ENCODE measurements around the gene PXT1. TPM values are rescaled to one million over a fixed set of nuclear protein-coding genes. Genes with fewer than 3 reads are reported as not detected.

Gene PXT1
- total and polyA plus RNA-seq, 2 donors (not counting 1 experiment from before 2014, with no cell fraction given), result 0.52 TPM; not detected in 1

DNA sequence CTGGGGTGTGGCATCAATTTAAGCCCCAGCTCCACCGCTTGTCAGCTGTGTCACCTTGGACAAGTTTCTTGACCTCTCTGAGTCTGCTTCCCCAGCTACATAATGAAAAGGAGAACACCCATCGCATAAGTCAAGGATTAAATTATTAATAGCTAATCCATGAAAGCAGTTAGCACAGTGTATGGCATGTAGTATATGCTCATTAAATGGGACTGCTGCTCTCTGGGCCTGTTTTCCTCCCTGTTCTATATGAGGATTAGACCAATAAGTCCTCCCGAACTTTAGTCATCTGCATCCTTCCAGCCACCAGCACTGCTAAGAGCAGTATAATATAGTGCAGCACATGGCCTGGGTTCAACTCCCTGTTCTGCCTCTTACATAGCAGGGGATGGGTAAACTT lies 74.9 kb downstream of the PXT1 start:
- no peaks in the 10 kb centered on the region for H4K20me1 ChIP-seq (ENCODE audit: control insufficient read depth, insufficient read depth, low read length, poor library complexity, severe bottlenecking)
- H3K9me3 ChIP-seq (ENCODE audit: control extremely low read depth in 1 of 3, control insufficient read depth in 2 of 3, insufficient read depth in 1 of 3, low read length in 2 of 3), result no peaks in the 10 kb centered on the region
- intact Hi-C loops (cut with micrococcal nuclease), result no loop called here
- H3K36me3 ChIP-seq (replicated peaks in 1 of 2; ENCODE audit: control extremely low read depth in 1 of 2, control insufficient read depth in 1 of 2, extremely low read depth in 1 of 2, insufficient read depth in 2 of 2, low read length in 1 of 2), result no peaks in the 10 kb centered on the region
- peaks cover 12% of the 10 kb centered on the region for H3K4me1 Mint-ChIP-seq
- WGBS (ENCODE audit: insufficient coverage), result no CpG with 5 or more reads among the region's 3 CpGs
- H3K79me2 ChIP-seq (ENCODE audit: control insufficient read depth, insufficient read depth, low read length), result no peaks in the 10 kb centered on the region
- H3K4me1 ChIP-seq (ENCODE audit: control insufficient read depth in 2 of 2, insufficient read depth in 2 of 2, low read length in 2 of 2), result peaks cover 4 to 24% of the 10 kb centered on the region in 2 donors
- ATAC-seq (ENCODE audit: low read depth) (no peak), DNase-seq (no peak)
- H3K27ac Mint-ChIP-seq, result no peak overlapping the region
- ChIA-PET CTCF (interaction anchor here (1.0 kb wide), 1 partner anchor 10 kb away, joined by 3 read pairs; no protein-coding TSS in a partner anchor), POLR2A (no interaction called here)
- H3K4me3 ChIP-seq (ENCODE audit: control extremely low read depth in 1 of 5, extremely low read depth in 1 of 5, insufficient read depth in 1 of 5, low read depth in 2 of 5, low read length in 4 of 5), result no peak overlapping the region
- no peak overlapping the region for H3K4me2 ChIP-seq (replicated peaks; ENCODE audit: low read depth, low read length, poor library complexity, severe bottlenecking)
- H3K4me3 Mint-ChIP-seq, result no peak overlapping the region
- no peak overlapping the region for H3K9ac ChIP-seq (ENCODE audit: low read length)
- no peak for TF ChIP-seq EZH2 (IDR thresholded peaks at IDR 0.05; ENCODE audit: borderline replicate concordance, insufficient read depth, low read depth, low read length, poor library complexity, severe bottlenecking)
- TF ChIP-seq, protein P1, sequence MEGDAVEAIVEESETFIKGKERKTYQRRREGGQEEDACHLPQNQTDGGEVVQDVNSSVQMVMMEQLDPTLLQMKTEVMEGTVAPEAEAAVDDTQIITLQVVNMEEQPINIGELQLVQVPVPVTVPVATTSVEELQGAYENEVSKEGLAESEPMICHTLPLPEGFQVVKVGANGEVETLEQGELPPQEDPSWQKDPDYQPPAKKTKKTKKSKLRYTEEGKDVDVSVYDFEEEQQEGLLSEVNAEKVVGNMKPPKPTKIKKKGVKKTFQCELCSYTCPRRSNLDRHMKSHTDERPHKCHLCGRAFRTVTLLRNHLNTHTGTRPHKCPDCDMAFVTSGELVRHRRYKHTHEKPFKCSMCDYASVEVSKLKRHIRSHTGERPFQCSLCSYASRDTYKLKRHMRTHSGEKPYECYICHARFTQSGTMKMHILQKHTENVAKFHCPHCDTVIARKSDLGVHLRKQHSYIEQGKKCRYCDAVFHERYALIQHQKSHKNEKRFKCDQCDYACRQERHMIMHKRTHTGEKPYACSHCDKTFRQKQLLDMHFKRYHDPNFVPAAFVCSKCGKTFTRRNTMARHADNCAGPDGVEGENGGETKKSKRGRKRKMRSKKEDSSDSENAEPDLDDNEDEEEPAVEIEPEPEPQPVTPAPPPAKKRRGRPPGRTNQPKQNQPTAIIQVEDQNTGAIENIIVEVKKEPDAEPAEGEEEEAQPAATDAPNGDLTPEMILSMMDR (IDR thresholded peaks at IDR 0.05), result no peak
- H3K27me3 Mint-ChIP-seq, result peaks cover 6% of the 10 kb centered on the region
- H3K9me3 Mint-ChIP-seq (ENCODE audit: insufficient read depth), result no peaks in the 10 kb centered on the region
- H3K27ac ChIP-seq (ENCODE audit: low read length in 2 of 2), result no peak overlapping the region
- H3K27me3 ChIP-seq (replicated peaks in 1 of 4; ENCODE audit: control extremely low read depth in 1 of 4, control insufficient read depth in 3 of 4, insufficient read depth in 4 of 4, low read length in 3 of 4), result no peaks in the 10 kb centered on the region
- no peak overlapping the region for H2AFZ ChIP-seq (ENCODE audit: insufficient read depth, low read depth, low read length, poor library complexity, severe bottlenecking)

DNA sequence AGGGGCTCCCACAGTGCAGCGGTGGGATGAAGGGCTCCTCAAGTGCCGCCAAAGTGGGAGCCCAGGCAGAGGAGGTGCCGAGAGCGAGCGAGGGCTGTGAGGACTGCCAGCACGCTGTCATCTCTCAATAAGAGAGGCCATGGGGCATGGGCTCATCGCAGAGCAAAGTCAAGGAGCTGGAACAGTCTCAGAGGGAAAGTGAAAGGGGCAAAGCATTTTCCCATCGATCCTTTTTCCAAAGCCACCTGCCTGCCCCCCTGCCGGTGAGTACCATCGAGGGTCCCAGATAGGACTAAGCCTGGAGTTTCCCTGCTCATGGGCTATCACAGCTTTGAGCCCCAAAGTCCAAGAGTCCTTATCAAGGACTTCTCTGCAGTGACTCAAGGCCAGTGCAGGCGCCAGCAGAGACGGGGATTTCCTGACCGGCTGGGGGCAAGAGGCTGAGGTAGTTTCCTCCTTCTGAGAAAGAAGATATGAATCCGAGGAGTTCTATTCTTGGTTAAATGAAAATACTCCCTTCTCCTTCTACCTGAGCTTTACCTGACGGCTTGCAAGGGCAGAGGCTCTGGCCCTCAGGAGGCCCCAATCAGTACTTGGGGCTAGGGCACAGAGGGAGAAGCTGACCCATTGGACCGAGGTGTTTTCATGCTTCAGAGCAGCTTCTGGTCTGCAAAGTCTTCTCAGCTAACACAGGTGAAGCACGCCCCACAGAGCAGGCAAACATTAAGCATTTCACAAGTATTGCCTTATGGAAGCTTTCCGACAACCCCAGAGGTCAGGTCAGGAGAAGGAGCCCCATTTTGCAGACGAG lies 77.8 kb downstream of the PXT1 start:
- Histone ChIP-seq H3K9ac (ENCODE audit: low read length) (no peak overlapping the region), H3K9me3 (ENCODE audit: control extremely low read depth in 1 of 3, control insufficient read depth in 2 of 3, insufficient read depth in 1 of 3, low read length in 2 of 3) (no peaks in the 10 kb centered on the region), H3K27ac (ENCODE audit: low read length in 2 of 2) (peak overlapping the region; percentile 24 to 34), H3K4me1 (ENCODE audit: control insufficient read depth in 2 of 2, insufficient read depth in 2 of 2, low read length in 2 of 2) (peaks cover 12 to 32% of the 10 kb centered on the region in 2 donors), H3K27me3 (replicated peaks in 1 of 4; ENCODE audit: control extremely low read depth in 1 of 4, control insufficient read depth in 3 of 4, insufficient read depth in 4 of 4, low read length in 3 of 4) (no peaks in the 10 kb centered on the region), H3K4me3 (ENCODE audit: control extremely low read depth in 1 of 5, extremely low read depth in 1 of 5, insufficient read depth in 1 of 5, low read depth in 2 of 5, low read length in 4 of 5) (no peak overlapping the region), H4K20me1 (ENCODE audit: control insufficient read depth, insufficient read depth, low read length, poor library complexity, severe bottlenecking) (no peaks in the 10 kb centered on the region), H2AFZ (ENCODE audit: insufficient read depth, low read depth, low read length, poor library complexity, severe bottlenecking) (peak overlapping the region; percentile 59), H3K36me3 (replicated peaks in 1 of 2; ENCODE audit: control extremely low read depth in 1 of 2, control insufficient read depth in 1 of 2, extremely low read depth in 1 of 2, insufficient read depth in 2 of 2, low read length in 1 of 2) (no peaks in the 10 kb centered on the region), H3K79me2 (ENCODE audit: control insufficient read depth, insufficient read depth, low read length) (no peaks in the 10 kb centered on the region), H3K4me2 (replicated peaks; ENCODE audit: low read depth, low read length, poor library complexity, severe bottlenecking) (peak overlapping the region; percentile 49)
- 76% methylated on average over 12 of the region's 19 CpGs for WGBS (ENCODE audit: insufficient coverage)
- POLR2A ChIA-PET, result no interaction called here
- DNase-seq (peak; percentile 72), ATAC-seq (ENCODE audit: low read depth) (no peak)
- TF ChIP-seq, protein P1 (IDR thresholded peaks at IDR 0.05), result no peak
- no peak for TF ChIP-seq EZH2 (IDR thresholded peaks at IDR 0.05; ENCODE audit: borderline replicate concordance, insufficient read depth, low read depth, low read length, poor library complexity, severe bottlenecking)
- peak overlapping the region; percentile 53 for H3K27ac Mint-ChIP-seq
- H3K4me3 Mint-ChIP-seq, result no peak overlapping the region
- no peaks in the 10 kb centered on the region for H3K9me3 Mint-ChIP-seq (ENCODE audit: insufficient read depth)
- CTCF ChIA-PET, result interaction anchor here (0.5 to 15.7 kb wide), 4 partner anchors 24 to 483 kb away, joined by 3 to 149 read pairs (median 6); partner anchors contain the start of gene MAPK14
- intact Hi-C loops (cut with micrococcal nuclease), result loop anchor here (5.0 kb wide), 1 partner anchor 243 kb away; no protein-coding TSS in a partner anchor
- peaks cover 19% of the 10 kb centered on the region for H3K4me1 Mint-ChIP-seq
- no peaks in the 10 kb centered on the region for H3K27me3 Mint-ChIP-seq
